ENCODE results near the gene NADK.
"Not testable (repeated sequence)": the region's sequence is repeated elsewhere in the genome, so short reads cannot be mapped to it uniquely, and the experiment has no call there.

The NADK gene

GRCh38 chr1:1763657-1764621, 14.3 kb downstream of the NADK start:
- no peak for DNase-seq (ENCODE audit: low read depth)

DNA sequence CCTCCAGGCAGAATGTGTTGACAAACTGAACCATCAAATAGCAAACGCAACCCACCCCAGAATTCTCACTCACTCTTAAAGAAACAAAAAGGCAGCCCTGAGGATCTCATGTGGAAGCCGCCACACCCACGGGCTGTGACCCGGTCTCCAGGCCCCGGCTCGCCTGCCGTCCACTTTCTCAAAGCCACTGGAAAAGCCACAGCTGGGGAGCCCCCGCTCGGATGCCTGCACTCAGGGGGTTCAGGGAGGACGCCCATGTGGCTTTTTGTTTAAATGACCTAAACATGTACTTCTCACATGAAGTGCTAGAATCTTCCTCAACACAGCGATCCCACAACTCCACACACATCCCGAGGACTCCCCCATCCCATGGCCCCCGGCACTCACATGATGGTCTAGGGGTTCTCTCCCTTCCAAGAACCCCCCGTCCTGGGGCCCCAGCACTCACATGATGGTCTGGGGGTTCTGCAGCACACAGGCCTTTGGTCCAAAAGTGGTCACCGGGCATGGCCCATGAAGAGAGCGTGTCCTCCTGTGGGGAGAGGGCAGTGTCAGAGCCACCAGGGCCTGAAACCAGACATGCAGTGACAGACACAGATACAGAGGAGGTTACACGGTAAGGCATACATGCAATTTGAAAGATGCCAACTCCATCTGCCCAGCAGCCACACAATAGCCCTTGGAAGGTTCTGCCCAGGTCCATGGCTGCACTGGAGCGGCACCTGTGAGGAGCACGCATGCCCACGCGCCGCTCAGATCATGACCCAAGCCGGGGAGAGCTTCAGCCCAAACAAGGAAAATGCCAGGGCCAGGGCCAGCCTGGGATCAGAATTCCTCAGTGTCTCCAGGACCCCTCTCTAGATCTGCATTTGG, 16.5 kb downstream of the NADK start:
- no peak for DNase-seq (ENCODE audit: low read depth)

GRCh38 chr1:1760715-1761114, 17.6 kb downstream of the NADK start:
- DNase-seq (ENCODE audit: low read depth), result no peak

GRCh38 chr1:1760345-1760650, 18.0 kb downstream of the NADK start:
- DNase-seq (ENCODE audit: low read depth), result no peak

DNA sequence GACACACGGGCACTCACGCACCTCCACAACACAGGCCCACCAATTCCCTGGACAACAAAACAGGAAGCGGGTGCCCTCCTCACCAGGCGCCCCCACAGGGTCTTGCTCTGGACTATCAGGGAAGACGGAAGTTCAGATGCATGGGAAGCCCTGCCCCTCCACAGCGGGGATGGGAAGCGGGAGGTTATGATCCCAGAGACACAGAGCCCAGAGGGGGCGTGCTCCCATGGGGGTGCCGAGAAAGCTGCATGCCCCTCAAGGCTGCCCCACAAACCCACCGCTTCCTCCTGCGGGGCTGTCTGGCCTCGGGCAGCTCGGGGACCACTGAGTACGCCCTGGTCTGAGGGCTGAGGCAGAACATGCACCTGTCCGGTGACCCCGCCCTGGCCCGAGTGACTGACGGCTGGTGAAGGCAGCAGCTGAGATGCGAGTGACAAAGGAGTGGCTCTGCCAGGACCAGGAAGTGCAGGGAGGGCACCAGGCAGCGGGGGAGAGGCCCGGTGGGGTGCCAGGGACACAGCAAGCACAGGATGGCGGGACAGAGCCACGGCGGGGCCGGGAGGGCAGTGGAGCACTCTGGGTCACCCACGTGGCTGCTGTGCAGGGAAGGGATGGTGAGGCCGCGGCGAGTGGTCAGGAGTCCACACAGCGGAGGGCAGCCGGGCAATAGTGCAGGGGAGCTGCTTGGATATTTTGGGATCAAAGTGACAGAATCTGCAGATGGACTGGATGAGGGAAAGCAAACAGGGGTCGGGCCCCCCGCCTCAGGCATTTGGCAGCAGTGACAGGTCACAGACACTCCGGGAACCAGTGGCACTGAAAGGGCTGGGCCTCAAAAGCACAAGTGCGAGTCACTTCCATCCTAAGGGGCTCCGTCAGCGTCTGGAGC, 18.6 kb downstream of the NADK start:
- DNase-seq (ENCODE audit: low read depth), result no peak

GRCh38 chr1:1758692-1759455, 19.4 kb downstream of the NADK start:
- no peak for DNase-seq (ENCODE audit: low read depth)

DNA sequence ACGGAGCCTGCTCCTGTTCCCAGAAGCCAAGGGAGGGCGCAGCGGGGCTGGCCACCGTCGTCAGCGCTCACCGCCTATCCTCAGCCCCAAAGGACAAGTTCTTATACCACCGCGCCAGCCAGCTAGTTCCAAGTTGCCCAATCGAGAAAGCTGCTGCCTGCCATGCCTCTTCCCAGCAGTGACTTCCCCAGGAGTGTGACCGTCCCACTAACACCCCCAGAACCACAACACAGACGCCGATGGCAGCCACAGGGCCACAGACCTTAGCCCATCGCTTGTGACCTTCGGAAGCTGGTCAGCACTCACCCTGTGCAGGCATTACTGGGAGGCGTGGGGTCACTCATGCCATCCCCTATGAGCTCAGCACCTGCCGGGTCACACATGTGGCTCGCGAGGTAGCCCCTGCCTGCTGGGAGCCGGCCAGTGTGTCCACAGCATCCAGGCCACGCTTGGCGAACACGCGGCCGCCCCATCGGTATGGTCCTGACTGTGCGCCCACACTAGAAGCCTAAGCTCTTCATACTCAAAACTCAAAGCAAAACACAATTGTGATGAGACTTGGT, 20.1 kb downstream of the NADK start:
- no peak for DNase-seq (ENCODE audit: low read depth)

GRCh38 chr1:1757422-1758058, 20.7 kb downstream of the NADK start:
- DNase-seq (ENCODE audit: low read depth), result no peak

- no peak for DNase-seq (ENCODE audit: low read depth)
Measured at GRCh38 chr1:1756661-1757421, 21.4 kb downstream of the NADK start.

DNA sequence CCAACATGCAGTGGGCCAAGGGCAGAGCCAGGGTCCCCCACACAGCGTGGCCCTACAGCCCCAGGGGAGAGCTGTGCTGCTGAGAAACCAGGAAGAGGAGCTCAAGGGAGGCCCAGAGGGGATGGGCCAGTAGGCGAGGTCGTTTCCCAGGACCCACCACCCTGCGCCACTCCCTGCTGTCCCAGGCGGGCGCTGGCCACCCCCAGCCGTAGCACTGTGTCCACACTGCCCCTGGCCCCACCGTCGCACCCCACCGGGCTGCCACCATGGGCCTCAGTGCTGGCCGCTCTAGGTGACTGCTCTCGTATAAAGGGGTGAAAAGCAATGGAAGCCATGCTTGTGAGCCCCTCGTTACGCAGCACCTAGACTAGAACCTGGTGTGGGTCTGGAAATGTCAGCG, 22.4 kb downstream of the NADK start:
- DNase-seq (ENCODE audit: low read depth), result no peak

DNA sequence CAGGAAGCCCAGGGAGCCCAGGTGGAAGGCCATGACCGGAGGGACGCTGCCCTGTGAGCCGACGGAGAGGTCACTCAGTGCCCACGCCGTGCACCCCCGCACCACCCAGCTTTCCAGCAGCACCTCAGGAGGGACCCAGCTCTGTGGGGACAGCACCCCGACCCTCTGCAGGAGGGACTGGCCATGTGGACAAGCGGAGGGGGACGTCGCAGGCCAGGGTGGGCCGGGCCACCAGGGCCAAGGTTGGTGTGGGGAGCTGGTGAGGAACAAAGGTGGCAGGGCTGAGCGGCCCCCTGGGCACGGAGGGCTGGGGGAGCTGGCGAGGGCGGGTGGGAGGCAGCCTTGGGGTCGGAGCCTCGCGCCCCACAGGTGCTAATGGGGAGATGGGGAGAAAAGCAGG, 22.8 kb downstream of the NADK start:
- no peak for DNase-seq (ENCODE audit: low read depth)

- DNase-seq (ENCODE audit: low read depth), result no peak
Measured at GRCh38 chr1:1754051-1754815, 24.0 kb downstream of the NADK start.

- DNase-seq (ENCODE audit: low read depth), result no peak
Measured at GRCh38 chr1:1753607-1754005, 24.7 kb downstream of the NADK start.

- DNase-seq (ENCODE audit: low read depth), result no peak
Measured at GRCh38 chr1:1752636-1753606, 25.3 kb downstream of the NADK start.

DNA sequence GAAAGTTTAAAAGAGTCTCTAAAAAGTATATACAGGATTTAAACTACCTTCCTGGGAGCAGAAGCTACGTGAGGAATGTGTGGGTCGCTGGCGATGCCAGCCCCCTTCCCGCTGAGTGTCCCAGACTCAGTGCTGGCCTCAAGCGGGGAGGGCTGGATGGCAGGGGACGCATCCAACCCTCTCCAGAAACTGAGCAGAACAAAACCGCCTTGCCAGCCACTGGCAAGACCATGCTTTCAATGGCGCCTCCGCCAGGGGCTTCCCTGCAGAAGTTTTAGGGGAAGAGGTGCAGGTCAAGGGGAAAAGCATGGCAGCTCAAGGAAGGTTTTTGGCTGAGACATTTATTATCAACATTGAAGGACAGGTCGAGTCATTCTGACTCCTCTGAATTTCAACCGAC, 26.1 kb downstream of the NADK start:
- DNase-seq (ENCODE audit: low read depth), result no peak

GRCh38 chr1:1749941-1750340, 28.3 kb downstream of the NADK start:
- DNase-seq (ENCODE audit: low read depth), result not testable (repeated sequence)

- DNase-seq (ENCODE audit: low read depth), result no peak
Measured at GRCh38 chr1:1748686-1749321, 29.5 kb downstream of the NADK start.

Data from stimulated activated CD8-positive, alpha-beta memory T cell treated with anti-CD3 and anti-CD28 coated beads, Interleukin-15, amount 100 ng/mL, for 1 hour (primary cell).